ENCODE results near the gene ADCY3.

DNA sequence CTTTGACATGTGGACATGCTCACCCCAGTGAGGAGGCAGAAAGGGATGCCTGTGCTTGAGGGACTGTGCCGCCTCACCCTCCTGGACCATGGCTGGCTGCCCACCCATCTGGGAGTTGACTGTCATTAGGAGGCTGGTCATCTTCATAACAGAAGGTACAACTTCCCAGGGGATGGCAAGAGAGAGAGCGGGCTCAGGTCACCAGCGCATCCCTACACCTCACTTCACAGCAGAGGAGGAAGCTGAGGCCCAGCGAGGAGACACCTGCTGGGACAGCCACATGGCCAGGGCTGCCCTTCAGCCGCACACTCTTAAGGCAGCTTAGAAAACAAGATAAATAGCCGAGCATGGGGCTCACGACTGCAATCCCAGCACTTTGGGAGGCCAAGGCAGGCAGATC lies 59.4 kb downstream of the ADCY3 start:
- TF ChIP-seq, protein P1, sequence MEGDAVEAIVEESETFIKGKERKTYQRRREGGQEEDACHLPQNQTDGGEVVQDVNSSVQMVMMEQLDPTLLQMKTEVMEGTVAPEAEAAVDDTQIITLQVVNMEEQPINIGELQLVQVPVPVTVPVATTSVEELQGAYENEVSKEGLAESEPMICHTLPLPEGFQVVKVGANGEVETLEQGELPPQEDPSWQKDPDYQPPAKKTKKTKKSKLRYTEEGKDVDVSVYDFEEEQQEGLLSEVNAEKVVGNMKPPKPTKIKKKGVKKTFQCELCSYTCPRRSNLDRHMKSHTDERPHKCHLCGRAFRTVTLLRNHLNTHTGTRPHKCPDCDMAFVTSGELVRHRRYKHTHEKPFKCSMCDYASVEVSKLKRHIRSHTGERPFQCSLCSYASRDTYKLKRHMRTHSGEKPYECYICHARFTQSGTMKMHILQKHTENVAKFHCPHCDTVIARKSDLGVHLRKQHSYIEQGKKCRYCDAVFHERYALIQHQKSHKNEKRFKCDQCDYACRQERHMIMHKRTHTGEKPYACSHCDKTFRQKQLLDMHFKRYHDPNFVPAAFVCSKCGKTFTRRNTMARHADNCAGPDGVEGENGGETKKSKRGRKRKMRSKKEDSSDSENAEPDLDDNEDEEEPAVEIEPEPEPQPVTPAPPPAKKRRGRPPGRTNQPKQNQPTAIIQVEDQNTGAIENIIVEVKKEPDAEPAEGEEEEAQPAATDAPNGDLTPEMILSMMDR (conservative IDR thresholded peaks at IDR 0.05; ENCODE audit: low read length), result no peak
- no peak for TF ChIP-seq EZH2phosphoT487 (IDR thresholded peaks at IDR 0.05; ENCODE audit: borderline replicate concordance)

Data from Loucy (cell line).